GM19193 (cell line): ENCODE measurements around the gene DLGAP1.

Experiments
- POLR2A ChIP-seq: IDR thresholded peaks from 4 replicates; pipeline ENCODE4 v1.6.1; 2011; ENCODE audit not compliant: insufficient read depth, insufficient read length; ENCODE audit errors: extremely low read depth

Gene DLGAP1

DNA sequence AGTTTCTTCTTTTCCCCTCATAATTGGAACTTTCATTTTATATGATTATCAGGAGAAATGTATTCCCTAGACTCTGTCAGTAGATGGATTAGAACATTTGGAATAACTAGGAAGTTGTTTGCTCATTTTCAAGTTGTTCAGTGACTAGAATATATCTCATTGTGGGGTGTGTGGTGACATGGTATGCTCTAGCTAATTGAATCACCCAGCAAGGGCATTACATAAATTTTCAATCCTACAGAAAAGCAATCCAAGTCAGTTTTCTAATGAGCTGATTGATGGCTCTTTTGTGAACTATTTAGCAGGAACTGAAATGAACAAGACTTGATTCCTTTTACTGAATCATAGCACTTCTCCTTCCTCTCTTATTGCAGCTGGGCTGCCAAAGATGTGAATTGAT, 543.7 kb downstream of the DLGAP1 start:
- no peak for TF ChIP-seq POLR2A

DNA sequence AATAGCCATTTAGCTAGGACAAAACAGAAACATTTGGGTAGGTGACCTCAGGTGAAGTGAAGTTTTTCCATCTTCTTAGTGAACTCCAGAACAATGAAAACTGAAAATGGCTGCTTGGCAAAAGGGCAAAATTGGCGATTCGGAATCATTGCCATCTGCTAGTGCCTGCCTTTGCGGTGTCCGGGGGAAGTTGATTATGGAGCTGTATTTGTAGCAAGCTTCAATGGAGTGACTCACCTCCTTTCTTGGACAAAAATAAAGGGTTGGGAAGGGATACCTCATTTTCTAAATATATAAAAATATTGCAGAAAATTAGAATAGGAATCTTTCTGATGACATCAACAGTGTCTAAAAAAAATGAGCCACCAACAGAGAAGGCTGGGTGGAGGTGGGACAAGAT, 544.6 kb downstream of the DLGAP1 start:
- TF ChIP-seq POLR2A: no peak

DNA sequence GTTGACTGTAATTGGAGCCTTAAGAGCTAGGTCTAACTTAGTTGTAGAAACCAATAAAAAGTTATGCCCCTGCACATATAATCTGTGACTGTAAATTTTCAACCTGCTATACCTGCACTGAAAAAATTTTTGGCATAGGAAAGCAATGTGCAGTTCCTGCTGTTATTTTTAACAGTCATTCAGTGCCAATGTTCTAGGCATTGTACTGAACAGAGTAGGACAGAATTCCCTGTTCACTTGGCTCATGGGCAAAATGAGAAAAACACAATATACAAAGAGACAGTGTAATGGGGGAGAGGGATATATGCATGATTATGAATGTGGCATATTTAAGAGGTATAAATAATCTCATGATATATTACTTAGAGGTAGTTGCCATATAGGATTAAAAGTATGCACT, 547.2 kb downstream of the DLGAP1 start:
- TF ChIP-seq POLR2A: no peak

DNA sequence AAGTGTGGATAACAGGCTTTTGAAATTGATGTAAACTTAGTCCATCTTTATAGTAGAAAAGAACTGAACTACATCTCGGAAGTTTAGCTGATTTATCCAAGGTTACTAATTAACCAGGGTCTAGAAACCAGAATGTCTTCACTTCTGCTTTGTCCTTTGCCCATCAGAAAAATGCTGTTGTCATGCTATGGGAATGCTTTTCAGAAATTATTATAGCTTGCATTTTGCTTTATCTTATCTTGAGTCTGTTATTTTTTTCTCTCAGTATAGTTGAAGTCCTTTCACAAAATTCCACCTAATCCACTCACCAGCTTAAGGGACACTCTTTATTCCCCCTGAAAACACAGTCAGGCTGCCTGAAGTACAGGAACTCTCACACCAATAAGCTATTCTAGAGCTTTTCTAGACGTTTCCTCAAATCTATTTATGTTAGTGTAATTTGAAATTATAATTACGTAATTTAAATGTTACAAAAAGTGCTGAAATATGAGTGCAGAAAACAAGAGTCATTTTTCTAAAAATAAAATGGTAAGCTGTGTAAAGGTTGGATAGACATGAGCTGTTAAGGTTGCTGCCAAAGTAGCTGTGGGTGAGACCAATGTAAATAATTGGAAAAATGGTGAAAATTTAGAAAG, 548.9 kb downstream of the DLGAP1 start:
- TF ChIP-seq POLR2A: no peak

GRCh38 chr18:3903337-3903736, 551.8 kb downstream of the DLGAP1 start:
- TF ChIP-seq POLR2A: no peak

DNA sequence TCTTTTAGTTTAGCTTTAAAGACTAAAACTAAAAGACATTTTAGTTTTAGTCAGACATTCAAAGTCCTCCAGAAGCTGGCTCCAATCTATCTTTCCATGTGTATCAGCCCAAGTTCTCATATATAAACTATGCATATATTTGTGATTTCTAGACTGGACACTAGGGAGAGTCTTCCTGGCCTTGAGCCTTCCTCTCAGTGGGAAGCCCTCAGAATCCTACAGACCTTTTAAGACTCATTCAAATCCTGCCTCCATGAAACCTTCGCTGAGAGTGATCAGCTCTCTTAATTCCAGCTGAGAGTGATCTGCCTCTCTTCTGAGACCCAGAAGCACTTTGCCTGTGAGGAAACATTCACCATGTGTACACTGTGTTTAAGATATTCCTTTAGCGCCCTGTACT, 552.4 kb downstream of the DLGAP1 start:
- no peak for TF ChIP-seq POLR2A

GRCh38 chr18:3901811-3902210, 553.3 kb downstream of the DLGAP1 start:
- no peak for TF ChIP-seq POLR2A

- no peak for TF ChIP-seq POLR2A
Measured at GRCh38 chr18:3901042-3901441, 554.1 kb downstream of the DLGAP1 start.

GRCh38 chr18:3900327-3900726, 554.8 kb downstream of the DLGAP1 start:
- no peak for TF ChIP-seq POLR2A

DNA sequence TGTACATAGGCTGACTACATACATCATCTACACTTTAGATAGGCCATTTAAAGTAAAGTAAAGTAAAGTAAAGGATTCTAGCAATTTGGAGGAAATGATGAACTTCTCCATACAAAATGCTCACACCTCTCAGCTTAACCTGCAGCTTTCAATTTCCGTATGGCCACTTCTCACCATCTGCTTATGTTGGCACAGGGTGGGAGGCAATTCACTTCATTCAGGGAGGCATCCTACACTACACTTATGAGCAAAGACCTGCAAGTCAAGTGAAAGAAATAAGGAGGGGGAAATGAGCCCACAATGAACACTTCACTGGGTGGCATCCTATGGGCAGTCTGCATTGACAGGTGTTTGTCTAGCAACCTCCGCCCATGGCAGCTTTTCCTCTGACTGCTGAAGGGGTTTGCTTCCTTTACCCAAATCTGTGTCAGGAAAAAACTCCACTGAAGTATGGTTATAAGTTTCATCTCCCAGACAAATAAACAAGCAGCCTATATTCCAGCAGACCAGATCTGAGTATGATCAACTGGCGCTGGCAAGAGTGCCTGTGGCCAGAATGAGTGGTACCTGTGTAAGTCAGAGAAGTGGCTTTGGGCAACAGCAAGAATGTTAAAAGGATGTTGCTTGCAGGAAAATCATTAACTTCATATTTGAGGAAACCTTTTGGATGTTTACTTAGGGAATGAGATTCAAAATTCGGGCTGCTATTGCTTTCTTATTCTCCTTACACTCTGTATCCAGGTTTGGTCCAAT, 556.1 kb downstream of the DLGAP1 start:
- TF ChIP-seq POLR2A: no peak

- TF ChIP-seq POLR2A: no peak
Measured at GRCh38 chr18:3892152-3892551, 563.0 kb downstream of the DLGAP1 start.

DNA sequence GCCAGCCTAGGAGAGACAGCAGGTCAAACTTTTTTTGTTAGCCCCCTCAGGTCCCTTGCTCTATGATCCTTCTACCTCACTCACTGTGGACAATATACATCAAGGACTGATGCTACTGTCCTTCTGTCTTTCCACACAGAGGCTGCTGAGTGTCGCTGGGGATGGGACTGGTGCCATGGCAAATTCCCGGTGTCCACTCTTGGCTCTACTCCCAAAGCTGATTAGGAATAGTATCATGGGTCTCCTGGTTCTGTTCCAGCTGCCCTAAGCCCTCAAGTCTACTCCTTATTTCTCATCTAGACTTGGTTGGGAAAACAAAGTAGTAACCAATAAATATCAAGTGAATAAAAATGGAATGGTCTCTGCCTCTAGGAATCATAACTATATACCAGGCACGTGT, 563.9 kb downstream of the DLGAP1 start:
- no peak for TF ChIP-seq POLR2A

GRCh38 chr18:3889803-3890202, 565.3 kb downstream of the DLGAP1 start:
- TF ChIP-seq POLR2A: no peak

- TF ChIP-seq POLR2A: no peak
Measured at GRCh38 chr18:3889121-3889520, 566.0 kb downstream of the DLGAP1 start.

GRCh38 chr18:3886575-3887322, 568.4 kb downstream of the DLGAP1 start:
- TF ChIP-seq POLR2A: no peak
